Measurements from ENCODE around the gene DGKK. TPM values are rescaled to one million over a fixed set of nuclear protein-coding genes. Genes with fewer than 3 reads are reported as not detected.

Gene DGKK
- total and polyA plus RNA-seq, 2 of the 13 experiments (the other 11 are each of a cell fraction or from before 2014, with no cell fraction given), result 11.0 to 24.0 TPM

GRCh38 chrX:50442426-50443116 lies 28.1 kb downstream of the DGKK start:
- H3K9ac ChIP-seq (ENCODE audit: insufficient read depth, low read depth, low read length), result no peak overlapping the region
- DNase-seq (ENCODE audit: low spot score), result no peak
- ChIA-PET POLR2A (no interaction called here), CTCF (ENCODE audit: low intra/inter-chr PET ratio, low total read pairs) (no interaction called here)
- in situ Hi-C loops (cut with HindIII; ENCODE audit: extremely low pct_ligation_motif_present, low pct_unique_long_range_greater_than_20kb) (no loop called here), intact Hi-C loops (cut with micrococcal nuclease; ENCODE audit: unreplicated experiment) (no loop called here)
- no peak for FAIRE-seq
- H3K79me2 ChIP-seq (ENCODE audit: insufficient read depth, low read length), result no peaks in the 10 kb centered on the region
- H4K20me1 ChIP-seq (ENCODE audit: insufficient read depth, low read length), result no peaks in the 10 kb centered on the region
- H3K9me3 ChIP-seq (ENCODE audit: low read length), result no peaks in the 10 kb centered on the region
- H3K36me3 ChIP-seq (replicated peaks in 1 of 2; ENCODE audit: control insufficient read depth in 1 of 2, insufficient read depth in 2 of 2, low read length in 2 of 2), result no peaks in the 10 kb centered on the region
- no peak overlapping the region for H2AFZ ChIP-seq (ENCODE audit: low read length)
- H3K27me3 ChIP-seq (ENCODE audit: control insufficient read depth in 1 of 2, insufficient read depth in 2 of 2, low read length in 2 of 2), result no peaks in the 10 kb centered on the region
- BruUV-seq (replicated peaks), result no TSS peak
- 75% methylated on average over 3 of the region's 3 CpGs for WGBS (ENCODE audit: low lambda C conversion rate)
- H3K4me3 ChIP-seq (replicated peaks in 1 of 3; ENCODE audit: insufficient read depth in 1 of 3, low read depth in 2 of 3, low read length in 3 of 3), result no peak overlapping the region
- no peak for ATAC-seq
- TF ChIP-seq LBX2 (CRISPR knock-in tag; IDR thresholded peaks at IDR 0.05; ENCODE audit: borderline replicate concordance), result no peak
- peak; percentile 97; the same call in 1 of the 2 replicates for TF ChIP-seq ZNF543 (CRISPR knock-in tag; IDR thresholded peaks at IDR 0.05)
- no peak overlapping the region for H3K27ac ChIP-seq (ENCODE audit: extremely low read length, insufficient read depth, low read length)
- H3K4me2 ChIP-seq (ENCODE audit: low read depth, low read length), result no peak overlapping the region
- peaks cover 28% of the 10 kb centered on the region for H3K4me1 ChIP-seq (ENCODE audit: insufficient read depth, low read length)

DNA sequence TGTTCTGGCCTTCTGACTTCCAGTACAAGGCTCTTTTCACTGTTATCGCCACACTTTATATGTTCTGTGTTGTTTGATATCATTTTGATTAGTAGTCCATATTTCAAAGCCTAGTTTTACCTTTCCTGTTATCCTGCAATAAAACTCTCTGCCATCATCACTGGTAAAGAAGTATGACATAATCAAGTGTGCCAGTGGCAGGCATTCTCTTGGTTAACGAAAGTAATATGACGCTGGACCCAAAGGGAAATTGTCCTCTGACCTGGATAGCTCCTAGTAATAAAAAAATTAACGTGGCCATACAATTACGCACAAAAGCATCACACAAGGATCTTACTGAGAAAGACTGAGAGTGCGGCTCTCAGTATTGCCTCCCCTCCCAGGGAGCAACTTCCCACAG lies 33.8 kb downstream of the DGKK start:
- intact Hi-C loops (cut with micrococcal nuclease; ENCODE audit: unreplicated experiment) (no loop called here), in situ Hi-C loops (cut with HindIII; ENCODE audit: extremely low pct_ligation_motif_present, low pct_unique_long_range_greater_than_20kb) (no loop called here)
- no TSS peak for BruUV-seq (replicated peaks)
- WGBS (ENCODE audit: low lambda C conversion rate), result 95% methylated on average over 6 of the region's 6 CpGs
- Histone ChIP-seq H2AFZ (ENCODE audit: low read length) (no peak overlapping the region), H3K27ac (ENCODE audit: extremely low read length, insufficient read depth, low read length) (no peak overlapping the region), H3K4me3 (replicated peaks in 1 of 3; ENCODE audit: insufficient read depth in 1 of 3, low read depth in 2 of 3, low read length in 3 of 3) (no peak overlapping the region), H3K27me3 (ENCODE audit: control insufficient read depth in 1 of 2, insufficient read depth in 2 of 2, low read length in 2 of 2) (no peaks in the 10 kb centered on the region), H3K9ac (ENCODE audit: insufficient read depth, low read depth, low read length) (no peak overlapping the region), H4K20me1 (ENCODE audit: insufficient read depth, low read length) (no peaks in the 10 kb centered on the region), H3K36me3 (replicated peaks in 1 of 2; ENCODE audit: control insufficient read depth in 1 of 2, insufficient read depth in 2 of 2, low read length in 2 of 2) (no peaks in the 10 kb centered on the region), H3K79me2 (ENCODE audit: insufficient read depth, low read length) (no peaks in the 10 kb centered on the region), H3K4me2 (ENCODE audit: low read depth, low read length) (no peak overlapping the region), H3K4me1 (ENCODE audit: insufficient read depth, low read length) (peaks cover 55% of the 10 kb centered on the region), H3K9me3 (ENCODE audit: low read length) (no peaks in the 10 kb centered on the region)
- CTCF ChIA-PET (ENCODE audit: low intra/inter-chr PET ratio, low total read pairs), result no interaction called here
- FAIRE-seq, result no peak
- no peak for ATAC-seq
- POLR2A ChIA-PET, result no interaction called here
- no peak for DNase-seq (ENCODE audit: low spot score)
- TF ChIP-seq HNF4A (CRISPR knock-in tag; IDR thresholded peaks at IDR 0.05) (no peak), ZNF710 (CRISPR knock-in tag; IDR thresholded peaks at IDR 0.05; ENCODE audit: borderline replicate concordance) (no peak), PITX1 (CRISPR knock-in tag; IDR thresholded peaks at IDR 0.05) (no peak), ZNF441 (CRISPR knock-in tag; IDR thresholded peaks at IDR 0.05; ENCODE audit: borderline replicate concordance) (no peak), HMGA1 (CRISPR knock-in tag; conservative IDR thresholded peaks at IDR 0.05) (no peak), ZNF703 (CRISPR knock-in tag; IDR thresholded peaks at IDR 0.05; ENCODE audit: borderline replicate concordance) (no peak), XRCC5 (optimal IDR thresholded peaks at IDR 0.05; ENCODE audit: low read length) (no peak), SP1 (IDR thresholded peaks at IDR 0.05) (no peak), SP1 (CRISPR knock-in tag; IDR thresholded peaks at IDR 0.05) (no peak), PAX8 (CRISPR knock-in tag; IDR thresholded peaks at IDR 0.05; ENCODE audit: borderline replicate concordance) (no peak), CHD2 (IDR thresholded peaks at IDR 0.05; ENCODE audit: low read depth, low read length) (no peak), TCF12 (IDR thresholded peaks at IDR 0.05) (no peak), TCF12 (CRISPR knock-in tag; IDR thresholded peaks at IDR 0.05) (no peak), STAT5B (CRISPR knock-in tag; IDR thresholded peaks at IDR 0.05) (no peak), ZKSCAN8 (CRISPR knock-in tag; IDR thresholded peaks at IDR 0.05; ENCODE audit: borderline replicate concordance) (no peak)
- TF ChIP-seq, protein P1, sequence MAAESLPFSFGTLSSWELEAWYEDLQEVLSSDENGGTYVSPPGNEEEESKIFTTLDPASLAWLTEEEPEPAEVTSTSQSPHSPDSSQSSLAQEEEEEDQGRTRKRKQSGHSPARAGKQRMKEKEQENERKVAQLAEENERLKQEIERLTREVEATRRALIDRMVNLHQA (CRISPR knock-in tag; IDR thresholded peaks at IDR 0.05), result no peak
